Smooth muscle cell (in vitro differentiated cells): ENCODE data around the gene SCAMP5. TPM values are rescaled to one million over a fixed set of nuclear protein-coding genes. Genes with fewer than 3 reads are reported as not detected.

ENCODE experiments used
- DNase-seq: peaks from one replicate; lab custom pipeline; 2025; ENCODE audit not compliant: unreplicated experiment; lab: John Stamatoyannopoulos, UW
- H2AFZ ChIP-seq: fragments of 200-600 bp; sonication (generic); 2 replicates; pipeline ENCODE4 v1.6.0; 2016; ENCODE audit warnings: antibody characterized with exemption, low read depth, mild to moderate bottlenecking
- H3F3A ChIP-seq: fragments of 200-600 bp; sonication (generic); 2 replicates; pipeline ENCODE4 v1.6.0; 2017; ENCODE audit warnings: antibody characterized with exemption, low read depth
- H3K27ac ChIP-seq: fragments of 200-600 bp; sonication (generic); 2 replicates; pipeline ENCODE4 v1.5.1; 2016; ENCODE audit warnings: low read depth, mild to moderate bottlenecking
- H3K27me3 ChIP-seq: fragments of 200-600 bp; sonication (generic); 2 replicates; pipeline ENCODE4 v1.6.1; 2016; ENCODE audit warnings: low read depth, mild to moderate bottlenecking
- H3K36me3 ChIP-seq: fragments of 200-600 bp; sonication (generic); 2 replicates; pipeline ENCODE4 v1.5.1; 2016; ENCODE audit warnings: low read depth
- H3K4me1 ChIP-seq: fragments of 200-600 bp; sonication (generic); 2 replicates; pipeline ENCODE4 v1.5.1; 2016; ENCODE audit warnings: low read depth
- H3K4me2 ChIP-seq: fragments of 200-600 bp; sonication (generic); 2 replicates; pipeline ENCODE4 v1.6.0; 2016; ENCODE audit warnings: mild to moderate bottlenecking
- H3K4me3 ChIP-seq: fragments of 200-600 bp; sonication (generic); 2 replicates; pipeline ENCODE4 v1.5.1; 2016; ENCODE audit warnings: mild to moderate bottlenecking
- H3K79me2 ChIP-seq: fragments of 200-600 bp; sonication (generic); 2 replicates; pipeline ENCODE4 v1.6.0; 2016; ENCODE audit warnings: low read depth, mild to moderate bottlenecking
- H3K9ac ChIP-seq: fragments of 200-600 bp; sonication (generic); 2 replicates; pipeline ENCODE4 v1.6.0; 2016; ENCODE audit warnings: low read depth
- H3K9me3 ChIP-seq: fragments of 200-600 bp; sonication (generic); replicated peaks from 2 replicates; pipeline ENCODE4 v1.5.1; 2016; ENCODE audit warnings: low read depth
- H4K20me1 ChIP-seq: fragments of 200-600 bp; sonication (generic); 2 replicates; pipeline ENCODE4 v1.6.0; 2016; ENCODE audit warnings: low read depth
- CTCF ChIP-seq: fragments of 200-600 bp; sonication (generic); IDR thresholded peaks from 2 replicates; pipeline ENCODE4 v1.5.1; 2017; ENCODE audit warnings: borderline replicate concordance, mild to moderate bottlenecking, antibody characterized with exemption; ENCODE audit not compliant: insufficient read depth, poor library complexity, severe bottlenecking
- WGBS: methylation state at CpG from one replicate; pipeline ENCODE4 v1.1.7; 2016; ENCODE audit warnings: low lambda C conversion rate; 5-methylcytosine and 5-hydroxymethylcytosine counted together
- polyA plus RNA-seq: library from polyadenylated mRNA; unstranded; fragments of >200 nt; fragmentation: Nextera tagmentation; extraction: Ambion mirVana; gene quantifications from 2 replicates; pipeline ENCODE4 v1.2.1, GENCODE V29; 2016
- total RNA-seq: library from RNA; depleted of rRNA; stranded (reverse); fragments of >200 nt; gene quantifications from 2 replicates; pipeline ENCODE4 v1.2.3, GENCODE V29; 2014

The SCAMP5 gene
- total and polyA plus RNA-seq, 2 experiments from 2014 or later: 6.6 to 18.1 TPM

- Histone ChIP-seq H3K9me3 (peaks cover 1% of the 10 kb centered on the region), H3K9ac (no peak overlapping the region), H3K4me1 (peaks cover 12% of the 10 kb centered on the region), H3K4me3 (no peak overlapping the region), H3K27ac (no peak overlapping the region), H3K36me3 (no peaks in the 10 kb centered on the region), H2AFZ (no peak overlapping the region), H3F3A (no peaks in the 10 kb centered on the region), H3K27me3 (no peaks in the 10 kb centered on the region), H4K20me1 (peaks cover 5% of the 10 kb centered on the region), H3K79me2 (no peaks in the 10 kb centered on the region), H3K4me2 (peak overlapping the region; percentile 16)
- DNase-seq: no peak
- TF ChIP-seq CTCF: no peak
These were observed 65.9 kb downstream of the SCAMP5 start for GRCh38 chr15:75061272-75061671.

DNA sequence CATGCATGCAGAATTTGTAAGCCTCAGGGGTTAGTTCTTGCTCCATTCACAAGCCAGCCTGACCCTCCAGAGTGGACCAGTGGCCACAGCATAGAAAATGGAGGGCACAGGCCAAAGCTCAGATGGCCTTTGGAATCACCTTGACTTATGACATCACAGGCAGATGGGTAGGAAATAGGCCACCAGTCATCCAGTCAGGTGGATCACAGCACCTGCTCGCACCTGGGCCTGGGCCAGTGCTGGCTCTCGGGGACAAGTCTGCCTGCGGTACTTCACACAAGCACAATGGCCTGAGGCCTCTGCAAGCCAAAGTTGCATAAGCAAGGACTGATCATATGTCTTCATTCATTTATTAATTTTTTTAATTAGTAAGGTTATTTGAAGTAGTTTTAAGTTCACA, 67.3 kb downstream of the SCAMP5 start:
- Histone ChIP-seq H3K4me3 (no peak overlapping the region), H3K27me3 (no peaks in the 10 kb centered on the region), H3K79me2 (no peaks in the 10 kb centered on the region), H3F3A (no peaks in the 10 kb centered on the region), H4K20me1 (peaks cover 5% of the 10 kb centered on the region), H3K9ac (no peak overlapping the region), H3K4me1 (peaks cover 12% of the 10 kb centered on the region), H3K36me3 (no peaks in the 10 kb centered on the region), H3K4me2 (no peak overlapping the region), H3K27ac (no peak overlapping the region), H2AFZ (no peak overlapping the region), H3K9me3 (peaks cover 8% of the 10 kb centered on the region)
- WGBS: 67% methylated on average over 3 of the region's 3 CpGs
- DNase-seq: no peak
- TF ChIP-seq CTCF: no peak

DNA sequence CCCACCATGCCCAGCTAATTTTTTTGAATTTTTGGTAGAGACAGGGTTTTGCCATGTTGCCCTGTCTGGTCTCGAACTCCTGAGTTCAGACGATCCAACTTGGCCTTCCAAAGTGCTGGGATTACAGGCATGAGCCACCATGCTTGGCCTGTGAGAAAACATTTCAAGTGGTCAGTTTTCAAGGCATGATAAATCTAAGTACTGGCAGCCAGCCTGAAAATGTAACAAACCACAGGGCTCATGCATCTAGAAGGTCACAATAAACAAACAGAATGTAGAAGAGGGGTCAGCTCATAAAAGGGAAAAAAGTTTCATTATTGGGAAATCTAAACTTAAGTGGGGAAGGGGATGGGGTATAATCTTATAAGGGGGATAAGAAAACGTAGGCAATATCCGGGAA, 68.0 kb downstream of the SCAMP5 start:
- Histone ChIP-seq H3K79me2 (no peaks in the 10 kb centered on the region), H3K27ac (no peak overlapping the region), H3K4me3 (no peak overlapping the region), H3K27me3 (no peaks in the 10 kb centered on the region), H3K9me3 (peaks cover 8% of the 10 kb centered on the region), H4K20me1 (no peaks in the 10 kb centered on the region), H3K36me3 (no peaks in the 10 kb centered on the region), H3K4me2 (no peak overlapping the region), H3F3A (no peaks in the 10 kb centered on the region), H3K9ac (no peak overlapping the region), H2AFZ (no peak overlapping the region), H3K4me1 (peaks cover 7% of the 10 kb centered on the region)
- 67% methylated on average over 4 of the region's 4 CpGs for WGBS
- DNase-seq: no peak
- TF ChIP-seq CTCF: no peak

- Histone ChIP-seq H4K20me1 (no peaks in the 10 kb centered on the region), H3K27me3 (no peaks in the 10 kb centered on the region), H3K9ac (no peak overlapping the region), H3K27ac (no peak overlapping the region), H3K79me2 (no peaks in the 10 kb centered on the region), H3K4me2 (no peak overlapping the region), H3K4me1 (peaks cover 5% of the 10 kb centered on the region), H3K4me3 (no peak overlapping the region), H3K9me3 (peaks cover 8% of the 10 kb centered on the region), H2AFZ (no peak overlapping the region), H3K36me3 (no peaks in the 10 kb centered on the region), H3F3A (no peaks in the 10 kb centered on the region)
- no peak for DNase-seq
- 96% methylated on average over 9 of the region's 9 CpGs for WGBS
- no peak for TF ChIP-seq CTCF
These were observed 68.5 kb downstream of the SCAMP5 start for GRCh38 chr15:75063889-75064288.
